Gastroesophageal sphincter (tissue), 4 donors: ENCODE results near the gene ERCC4. TPM values are rescaled to one million over a fixed set of nuclear protein-coding genes. Genes with fewer than 3 reads are reported as not detected.
"Not testable (repeated sequence)": the region's sequence is repeated elsewhere in the genome, so short reads cannot be mapped to it uniquely, and the experiment has no call there.

Source experiments
- ATAC-seq: fragments of 150-250 bp; one replicate; pipeline ENCODE4 v1.9.1; 2016; ENCODE audit warnings: mild to moderate bottlenecking, moderate library complexity
- H3K27ac ChIP-seq, 4 donors: fragments of 200-600 bp; sonication (generic) in 3 of 4; 1 replicate in 3 of 4; 2 replicates in 1 of 4; pipeline ENCODE4 v1.5.1; 2016 to 2019
- H3K27me3 ChIP-seq: fragments of 200-600 bp; sonication (generic); one replicate; pipeline ENCODE4 v1.5.1; 2019
- H3K36me3 ChIP-seq, 2 donors: fragments of 200-600 bp; sonication (generic); one replicate each; pipeline ENCODE4 v1.5.1; 2019; ENCODE audit warnings: control low read depth in 1 of 2
- H3K4me1 ChIP-seq, 3 donors: fragments of 200-600 bp; sonication (generic); 1 replicate in 2 of 3; 2 replicates in 1 of 3; pipeline ENCODE4 v1.5.1; 2016 to 2019; ENCODE audit warnings: control low read depth in 2 of 3
- H3K4me3 ChIP-seq, 2 donors: fragments of 200-600 bp; sonication (generic); one replicate each; pipeline ENCODE4 v1.5.1; 2019; ENCODE audit warnings: mild to moderate bottlenecking in 1 of 2, moderate library complexity in 1 of 2
- H3K9me3 ChIP-seq, 3 donors: fragments of 200-600 bp; sonication (generic); one replicate each; pipeline ENCODE4 v1.5.1; 2017 to 2019; ENCODE audit warnings: control low read depth in 2 of 3
- EP300 ChIP-seq: sonication (generic); formaldehyde crosslinking; IDR thresholded peaks from one replicate; pipeline ENCODE4 v1.6.1; 2017; ENCODE audit warnings: antibody characterized with exemption, mild to moderate bottlenecking
- POLR2A ChIP-seq, 2 donors: fragments of 450-650 bp; IDR thresholded peaks; one replicate each; pipeline ENCODE4 v1.6.1; 2017; ENCODE audit warnings: antibody characterized with exemption in 2 of 2, mild to moderate bottlenecking in 2 of 2, moderate library complexity in 1 of 2
- POLR2AphosphoS5 ChIP-seq: sonication (generic); formaldehyde crosslinking; IDR thresholded peaks from one replicate; pipeline ENCODE4 v1.6.1; 2017; ENCODE audit warnings: antibody characterized with exemption
- WGBS, 2 donors: methylation state at CpG; one replicate each; pipeline ENCODE4 v1.1.5; 2018; ENCODE audit warnings: low coverage in 1 of 2; 5-methylcytosine and 5-hydroxymethylcytosine counted together
- total RNA-seq, 4 donors: library from RNA; depleted of rRNA; stranded (reverse); fragments of >200 nt; gene quantifications; one replicate each; pipeline ENCODE4 v1.1.0, GENCODE V29; 2016
- TF ChIP-seq, protein P1 (sequence below), 4 experiments: fragments of 200-600 bp in 2 of 4; fragments of 450-650 bp in 2 of 4; sonication (generic) in 1 of 4; IDR thresholded peaks; one replicate each; pipeline ENCODE4 v1.5.1; 2017 to 2019; ENCODE audit warnings: antibody characterized with exemption in 4 of 4, mild to moderate bottlenecking in 2 of 4, moderate library complexity in 2 of 4

ERCC4 gene
- total RNA-seq, 4 donors from 2014 or later = 6.3 to 12.5 (median 9.2) TPM

DNA sequence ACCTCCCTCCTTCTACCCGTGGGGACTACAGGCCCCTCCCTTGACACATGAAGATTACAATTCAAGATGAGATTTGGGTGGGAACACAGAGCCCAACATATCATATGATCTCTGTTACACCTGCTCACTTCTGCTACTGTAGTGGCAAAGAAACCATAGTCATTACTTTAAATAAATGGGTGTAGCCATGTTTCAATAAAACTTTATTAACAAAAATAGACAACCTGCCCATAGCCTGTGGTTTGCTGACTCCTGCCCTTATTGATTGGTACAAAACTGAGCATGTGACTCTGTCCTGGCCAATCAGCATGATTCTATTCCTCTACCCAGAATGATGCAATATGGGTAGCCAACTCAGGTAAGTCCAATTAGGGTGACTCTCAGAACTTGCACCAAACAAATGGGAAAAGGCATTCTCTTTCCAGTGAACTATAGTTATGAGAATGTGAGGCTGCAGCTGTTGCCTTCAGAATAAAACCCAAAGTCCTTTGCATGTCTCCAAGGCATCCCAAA lies 15.7 kb upstream of the ERCC4 start:
- Histone ChIP-seq H3K9me3 (no peaks in the 10 kb centered on the region), H3K27me3 (no peaks in the 10 kb centered on the region), H3K36me3 (no peaks in the 10 kb centered on the region), H3K27ac (no peak overlapping the region), H3K4me3 (no peak overlapping the region), H3K4me1 (peaks cover 0 to 36% (median 3%) of the 10 kb centered on the region in 3 donors)
- 67 to 90% methylated on average over 1 of the region's 1 CpG for WGBS, 2 donors
- ATAC-seq = no peak
- no peak for TF ChIP-seq EP300
- no peak for TF ChIP-seq POLR2AphosphoS5
- TF ChIP-seq POLR2A (IDR thresholded peaks at IDR 0.05) = no peak
- TF ChIP-seq, protein P1, sequence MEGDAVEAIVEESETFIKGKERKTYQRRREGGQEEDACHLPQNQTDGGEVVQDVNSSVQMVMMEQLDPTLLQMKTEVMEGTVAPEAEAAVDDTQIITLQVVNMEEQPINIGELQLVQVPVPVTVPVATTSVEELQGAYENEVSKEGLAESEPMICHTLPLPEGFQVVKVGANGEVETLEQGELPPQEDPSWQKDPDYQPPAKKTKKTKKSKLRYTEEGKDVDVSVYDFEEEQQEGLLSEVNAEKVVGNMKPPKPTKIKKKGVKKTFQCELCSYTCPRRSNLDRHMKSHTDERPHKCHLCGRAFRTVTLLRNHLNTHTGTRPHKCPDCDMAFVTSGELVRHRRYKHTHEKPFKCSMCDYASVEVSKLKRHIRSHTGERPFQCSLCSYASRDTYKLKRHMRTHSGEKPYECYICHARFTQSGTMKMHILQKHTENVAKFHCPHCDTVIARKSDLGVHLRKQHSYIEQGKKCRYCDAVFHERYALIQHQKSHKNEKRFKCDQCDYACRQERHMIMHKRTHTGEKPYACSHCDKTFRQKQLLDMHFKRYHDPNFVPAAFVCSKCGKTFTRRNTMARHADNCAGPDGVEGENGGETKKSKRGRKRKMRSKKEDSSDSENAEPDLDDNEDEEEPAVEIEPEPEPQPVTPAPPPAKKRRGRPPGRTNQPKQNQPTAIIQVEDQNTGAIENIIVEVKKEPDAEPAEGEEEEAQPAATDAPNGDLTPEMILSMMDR (IDR thresholded peaks at IDR 0.05) = no peak

DNA sequence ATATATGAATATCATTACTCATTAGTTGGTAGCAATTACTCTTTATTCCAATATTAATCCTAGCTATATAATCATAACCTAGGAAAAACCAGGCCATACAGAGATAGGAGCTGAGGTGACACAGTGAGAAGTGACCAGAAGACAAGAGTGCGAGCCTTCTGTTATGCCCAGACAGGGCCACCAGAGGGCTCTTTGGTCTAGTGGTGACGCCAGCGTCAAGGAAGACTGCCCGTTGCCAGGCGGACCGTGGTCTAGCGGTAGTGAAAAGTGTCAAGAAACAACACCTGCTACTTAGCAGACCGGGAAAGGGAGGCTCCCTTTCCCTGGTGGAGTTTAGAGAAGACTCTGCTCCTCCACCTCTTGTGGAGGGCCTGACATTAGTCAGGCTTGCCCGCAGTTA lies 15.1 kb upstream of the ERCC4 start:
- ATAC-seq, H3K27ac ChIP-seq, H3K27me3 ChIP-seq, H3K9me3 ChIP-seq, H3K4me3 ChIP-seq, H3K36me3 ChIP-seq: not testable (repeated sequence)
- peaks cover 5 to 36% (median 8%) of the 10 kb centered on the region in 3 donors for H3K4me1 ChIP-seq
- TF ChIP-seq, protein P1 (IDR thresholded peaks at IDR 0.05) = peak in 1 of 4 experiments; percentile 29
- WGBS, 2 donors = 52 to 70% methylated on average over 7 to 8 of the region's 9 CpGs

DNA sequence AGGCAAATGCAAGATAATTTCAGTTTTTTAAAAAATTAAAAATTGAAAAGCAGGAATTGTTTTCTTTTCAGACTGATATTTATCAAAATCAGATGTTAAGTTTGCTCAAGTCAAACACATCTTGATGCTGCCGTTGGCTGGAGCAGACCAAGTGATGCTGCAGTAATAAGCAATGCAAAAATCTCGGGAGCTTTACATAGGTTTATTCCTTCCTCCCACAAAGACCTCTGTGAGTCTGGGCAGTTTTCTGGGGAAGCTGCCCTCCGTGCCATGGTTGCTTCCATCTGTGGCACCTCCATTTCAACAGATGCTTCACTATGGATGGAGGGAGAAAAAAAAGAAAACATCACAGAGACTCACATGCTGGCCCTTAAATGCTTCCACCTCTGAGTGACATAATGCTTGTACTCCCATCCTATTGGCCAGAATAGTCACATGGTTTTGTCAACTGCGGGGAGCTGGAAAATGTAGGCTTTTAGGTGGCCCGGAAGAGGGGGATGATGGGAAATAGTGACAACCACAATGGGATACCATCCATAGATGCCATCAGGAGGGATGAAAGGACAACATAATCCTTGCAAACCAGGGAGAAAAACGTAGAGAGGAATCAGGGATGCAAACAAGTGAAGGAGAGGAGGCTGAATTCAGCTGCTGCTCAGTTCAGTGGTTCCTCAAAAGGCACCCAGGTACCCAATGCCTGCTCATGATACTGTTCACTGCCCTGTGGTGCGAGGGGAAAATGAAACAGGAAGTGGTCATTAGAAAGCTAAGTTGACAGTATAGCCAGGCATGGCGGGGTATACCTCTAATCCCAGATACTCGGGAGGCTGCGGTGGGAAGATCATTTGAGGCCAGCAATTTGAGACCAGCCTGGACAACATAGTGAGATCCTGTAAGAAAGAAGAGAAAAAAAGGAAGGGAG lies 13.5 kb upstream of the ERCC4 start:
- WGBS, 2 donors = 65 to 80% methylated on average over 2 to 10 of the region's 10 CpGs
- no peaks in the 10 kb centered on the region for H3K9me3 ChIP-seq

DNA sequence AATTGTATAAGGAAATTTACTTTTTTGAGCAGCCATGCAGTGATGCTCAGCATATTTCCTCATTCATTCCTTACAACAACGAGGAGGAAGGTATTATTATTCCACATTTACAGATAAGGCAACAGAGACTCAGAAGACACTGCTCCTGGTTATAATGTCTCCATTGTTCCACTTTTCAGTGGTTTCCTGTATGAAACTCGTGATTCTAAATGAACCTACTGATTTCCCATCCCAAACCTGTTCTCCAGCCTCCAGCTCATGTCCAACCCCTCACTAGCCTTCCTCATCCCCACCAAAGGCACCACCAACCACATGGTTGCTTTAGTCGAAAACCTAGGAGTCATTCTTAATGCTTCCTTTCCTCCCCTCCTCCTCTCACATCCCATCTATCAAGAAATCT lies 12.5 kb upstream of the ERCC4 start:
- no peaks in the 10 kb centered on the region for H3K36me3 ChIP-seq
- H3K27me3 ChIP-seq = no peaks in the 10 kb centered on the region
- no peaks in the 10 kb centered on the region for H3K9me3 ChIP-seq
- H3K4me3 ChIP-seq = no peak overlapping the region
- peaks cover 5 to 42% (median 14%) of the 10 kb centered on the region in 3 donors for H3K4me1 ChIP-seq
- TF ChIP-seq, protein P1 (IDR thresholded peaks at IDR 0.05) = no peak
- TF ChIP-seq POLR2AphosphoS5 (no peak), EP300 (no peak), POLR2A (IDR thresholded peaks at IDR 0.05) (no peak)
- 49 to 51% methylated on average over 3 of the region's 3 CpGs for WGBS, 2 donors
- H3K27ac ChIP-seq = peak overlapping the region in 3 of 4 donors; percentile 15 to 46 (median 24)
- ATAC-seq = no peak

More for the DNA sequence above, 13.5 kb upstream of the ERCC4 start:
- peak overlapping the region in 2 of 4 donors; percentile 38 to 46 for H3K27ac ChIP-seq
- no peaks in the 10 kb centered on the region for H3K36me3 ChIP-seq
- H3K4me3 ChIP-seq = no peak overlapping the region
- no peak for ATAC-seq
- no peak for TF ChIP-seq EP300
- no peak for TF ChIP-seq POLR2A (IDR thresholded peaks at IDR 0.05)
- TF ChIP-seq, protein P1 (IDR thresholded peaks at IDR 0.05) = no peak
- no peak for TF ChIP-seq POLR2AphosphoS5
- H3K27me3 ChIP-seq = no peaks in the 10 kb centered on the region
- H3K4me1 ChIP-seq = peaks cover 5 to 43% (median 14%) of the 10 kb centered on the region in 3 donors

DNA sequence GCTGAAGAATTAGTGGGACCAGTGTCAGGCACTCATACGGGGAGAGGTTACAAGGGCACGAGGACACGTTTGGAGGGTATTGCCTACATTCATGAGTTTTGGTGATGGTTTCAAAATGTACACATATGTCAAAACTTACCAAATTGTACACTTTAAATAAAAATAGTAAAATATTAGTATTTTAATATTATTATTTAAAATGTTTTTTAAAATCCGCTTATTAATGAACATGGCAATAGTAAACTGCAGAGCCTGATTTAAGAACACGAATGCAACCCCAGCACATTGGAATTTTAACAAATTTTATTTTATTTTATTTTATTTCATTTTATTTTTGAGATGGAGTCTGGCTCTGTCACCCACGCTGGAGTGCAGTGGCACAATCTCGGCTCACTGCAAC lies 10.9 kb upstream of the ERCC4 start:
- Histone ChIP-seq H3K27ac (peak overlapping the region; percentile 59 to 81 (median 69)), H3K9me3 (no peaks in the 10 kb centered on the region), H3K36me3 (no peaks in the 10 kb centered on the region), H3K27me3 (no peaks in the 10 kb centered on the region), H3K4me1 (peaks cover 5 to 39% (median 11%) of the 10 kb centered on the region in 3 donors), H3K4me3 (no peak overlapping the region)
- no peak for ATAC-seq
- WGBS, 2 donors = 90 to 93% methylated on average over 6 to 7 of the region's 7 CpGs
- TF ChIP-seq, protein P1 (IDR thresholded peaks at IDR 0.05) = no peak
- TF ChIP-seq EP300 (no peak), POLR2AphosphoS5 (no peak), POLR2A (IDR thresholded peaks at IDR 0.05) (no peak)
